GM18858 (cell line): ENCODE measurements around the gene GPN3.
A peak's percentile ranks its signal among the peaks of the same experiment; 100 is the strongest.
"Not testable (repeated sequence)": the region's sequence is repeated elsewhere in the genome, so short reads cannot be mapped to it uniquely, and the experiment has no call there.

Experiments
- ATAC-seq: cut with Tn5 transposase; IDR thresholded peaks from one replicate; pipeline ENCODE4 v1.9.1; 2021; ENCODE audit not compliant: unreplicated experiment

Gene GPN3

GRCh38 chr12:110468214-110469048 is at the start of gene GPN3, which contains the start of gene FAM216A:
Gene GPN3, minus strand, starts transcription at chr12:110468257. Its CDS starts 54 bp downstream, at chr12:110468203.
Gene FAM216A, plus strand, starts transcription at chr12:110468845. Its CDS starts 31 bp downstream, at chr12:110468876.
- peak; percentile 44 for ATAC-seq

DNA sequence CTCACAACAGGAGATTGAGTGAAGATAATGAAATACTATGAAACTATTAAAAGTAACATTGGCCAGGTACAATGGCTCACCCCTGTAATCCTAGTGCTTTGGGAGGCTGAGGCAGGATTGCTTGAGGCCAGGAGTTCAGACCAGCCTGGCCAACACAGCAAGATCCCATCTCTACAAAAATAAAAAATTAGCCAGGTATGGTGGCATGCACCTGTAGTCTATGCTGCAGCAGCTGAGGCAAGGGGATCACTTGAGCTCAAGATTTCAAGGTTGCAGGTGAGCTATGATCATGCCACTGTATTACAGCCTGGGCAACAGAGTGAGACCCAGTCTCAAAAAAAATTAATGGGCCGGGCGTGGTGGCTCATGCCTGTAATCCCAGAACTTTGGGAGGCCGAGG is 48.9 kb upstream of the GPN3 start:
- ATAC-seq, result no peak

GRCh38 chr12:110514363-110514762 is 46.3 kb upstream of the GPN3 start:
- ATAC-seq, result no peak

GRCh38 chr12:110513842-110514241 is 45.8 kb upstream of the GPN3 start:
- no peak for ATAC-seq

GRCh38 chr12:110508071-110508586 is 40.1 kb upstream of the GPN3 start:
- ATAC-seq, result no peak

- no peak for ATAC-seq
These were observed 37.3 kb upstream of the GPN3 start for GRCh38 chr12:110505332-110505731.

- no peak for ATAC-seq
These were observed 35.4 kb upstream of the GPN3 start for GRCh38 chr12:110503432-110503831.

- peak; percentile 76 for ATAC-seq
These were observed 34.0 kb upstream of the GPN3 start, which contains the start of the genes RAD9B and VPS29 for GRCh38 chr12:110501752-110502738. Gene RAD9B, plus strand, starts transcription at chr12:110502331. Its CDS starts 7 bp downstream, at chr12:110502338. Gene VPS29, minus strand, starts transcription at chr12:110502111. Its CDS starts 60 bp downstream, at chr12:110502051.

DNA sequence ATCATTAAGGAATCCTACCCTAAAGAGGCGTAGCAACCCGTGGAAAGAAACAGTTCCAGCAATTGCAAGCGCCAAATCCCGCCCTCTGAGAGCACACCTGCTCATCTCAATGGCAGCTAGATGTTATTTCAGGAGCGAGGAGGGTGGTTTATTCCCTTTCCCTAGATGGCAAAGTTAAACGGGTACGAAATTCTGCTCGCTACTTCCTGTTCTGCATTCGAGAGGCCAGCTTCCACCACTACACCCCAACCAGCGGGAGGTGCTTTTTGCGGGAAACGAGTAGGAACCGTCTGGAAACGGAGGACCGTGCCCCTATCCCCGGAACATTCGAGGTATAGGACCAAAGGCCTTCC is 33.3 kb upstream of the GPN3 start:
- peak; percentile 11 for ATAC-seq

- ATAC-seq, result no peak
These were observed 31.1 kb upstream of the GPN3 start for GRCh38 chr12:110498984-110499706.

- no peak for ATAC-seq
These were observed 7.4 kb upstream of the GPN3 start for GRCh38 chr12:110475426-110475825.

- no peak for ATAC-seq
These were observed 227 bp downstream of the GPN3 start for GRCh38 chr12:110467847-110468213.

DNA sequence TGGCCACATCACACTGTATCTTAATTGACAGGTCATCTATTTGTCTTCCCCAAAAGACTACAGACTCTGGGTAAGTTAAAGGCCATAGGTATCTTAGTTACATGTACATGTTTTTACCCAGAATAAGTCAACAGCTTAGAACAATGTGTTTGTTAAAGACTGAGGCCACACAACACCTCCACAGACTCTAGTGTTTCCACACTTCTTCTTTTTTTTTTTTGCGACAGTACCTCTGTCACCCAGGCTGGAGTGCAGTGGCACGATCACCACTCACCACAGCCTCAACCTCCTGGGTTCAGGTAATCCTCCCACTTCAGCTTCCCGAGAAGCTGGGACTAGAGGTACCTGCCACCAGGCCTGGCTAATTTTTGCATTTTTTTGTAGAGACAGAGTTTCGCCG is 1.3 kb downstream of the GPN3 start:
- ATAC-seq, result no peak

DNA sequence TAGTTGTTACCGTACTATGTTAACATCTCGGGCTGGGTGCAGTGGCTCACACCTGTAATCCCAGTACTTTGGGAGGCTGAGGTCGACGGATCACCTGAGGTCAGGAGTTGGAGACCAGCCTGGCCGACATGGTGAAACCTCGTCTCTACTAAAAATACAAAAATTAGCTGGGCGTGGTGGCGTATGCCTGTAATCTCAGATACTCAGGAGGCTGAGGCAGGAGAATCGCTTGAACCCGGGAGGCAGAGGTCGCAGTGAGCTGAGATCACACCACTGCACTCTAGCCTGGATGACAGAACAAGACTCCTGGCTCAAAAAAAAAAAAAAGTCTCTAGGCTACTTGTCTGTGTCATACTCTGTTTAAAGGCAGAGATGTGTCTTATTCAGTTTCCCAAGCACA is 2.3 kb downstream of the GPN3 start:
- not testable (repeated sequence) for ATAC-seq

DNA sequence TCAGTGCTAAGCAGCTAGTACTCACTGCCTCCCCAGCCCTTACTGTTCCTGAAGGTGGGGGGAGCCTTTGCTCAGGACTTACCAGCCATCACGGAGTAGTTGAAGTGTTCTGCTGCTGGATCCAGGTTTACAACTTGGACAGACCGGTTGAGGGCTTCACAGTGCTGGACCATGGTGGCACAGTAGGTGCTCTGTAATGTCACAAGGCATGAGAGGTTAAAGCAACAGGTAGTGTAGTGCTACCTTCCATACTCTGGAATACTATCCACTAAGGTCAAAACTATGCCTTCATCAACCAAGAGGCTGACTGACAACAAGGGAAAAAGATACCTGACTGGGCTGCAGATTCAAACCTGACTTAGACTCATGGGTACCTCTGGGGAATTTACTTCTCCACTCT is 3.0 kb downstream of the GPN3 start:
- ATAC-seq, result no peak

GRCh38 chr12:110461189-110461588 is 6.9 kb downstream of the GPN3 start:
- not testable (repeated sequence) for ATAC-seq

DNA sequence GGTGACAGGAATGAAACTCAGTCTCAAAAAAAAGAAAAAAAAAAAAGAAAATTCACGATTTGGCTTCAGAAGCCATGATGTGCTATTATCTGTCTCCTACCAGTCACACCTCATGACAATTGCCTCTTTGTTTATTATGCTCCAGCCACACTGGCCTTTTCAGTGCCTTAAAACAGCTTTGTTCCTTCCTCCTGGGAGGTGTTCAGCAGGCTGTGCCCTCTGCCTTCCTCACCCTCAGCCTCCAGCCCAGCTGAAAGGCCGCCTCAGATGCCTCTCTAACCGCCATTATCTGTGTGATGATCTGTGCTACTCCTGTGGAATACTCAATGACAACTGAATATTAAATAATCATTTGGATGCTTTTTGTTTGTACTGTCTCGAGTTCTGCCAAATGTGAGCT is 9.3 kb downstream of the GPN3 start:
- ATAC-seq, result no peak

- ATAC-seq, result no peak
These were observed 14.3 kb downstream of the GPN3 start for GRCh38 chr12:110453569-110454296.

GRCh38 chr12:110451263-110451662 is 16.8 kb downstream of the GPN3 start:
- no peak for ATAC-seq
